Hematopoietic multipotent progenitor cell treated with erythropoietin and hydrocortisone succinate and interleukin-3 and kit ligand, for 15 days (in vitro differentiated cells): ENCODE results near the gene NPIPA3.
"Not testable (repeated sequence)": the region's sequence is repeated elsewhere in the genome, so short reads cannot be mapped to it uniquely, and the experiment has no call there.

Source experiments
- DNase-seq: peaks from one replicate; pipeline ENCODE4 v3.0.0-alpha.2; 2015; ENCODE audit warnings: low spot score

NPIPA3 gene

DNA sequence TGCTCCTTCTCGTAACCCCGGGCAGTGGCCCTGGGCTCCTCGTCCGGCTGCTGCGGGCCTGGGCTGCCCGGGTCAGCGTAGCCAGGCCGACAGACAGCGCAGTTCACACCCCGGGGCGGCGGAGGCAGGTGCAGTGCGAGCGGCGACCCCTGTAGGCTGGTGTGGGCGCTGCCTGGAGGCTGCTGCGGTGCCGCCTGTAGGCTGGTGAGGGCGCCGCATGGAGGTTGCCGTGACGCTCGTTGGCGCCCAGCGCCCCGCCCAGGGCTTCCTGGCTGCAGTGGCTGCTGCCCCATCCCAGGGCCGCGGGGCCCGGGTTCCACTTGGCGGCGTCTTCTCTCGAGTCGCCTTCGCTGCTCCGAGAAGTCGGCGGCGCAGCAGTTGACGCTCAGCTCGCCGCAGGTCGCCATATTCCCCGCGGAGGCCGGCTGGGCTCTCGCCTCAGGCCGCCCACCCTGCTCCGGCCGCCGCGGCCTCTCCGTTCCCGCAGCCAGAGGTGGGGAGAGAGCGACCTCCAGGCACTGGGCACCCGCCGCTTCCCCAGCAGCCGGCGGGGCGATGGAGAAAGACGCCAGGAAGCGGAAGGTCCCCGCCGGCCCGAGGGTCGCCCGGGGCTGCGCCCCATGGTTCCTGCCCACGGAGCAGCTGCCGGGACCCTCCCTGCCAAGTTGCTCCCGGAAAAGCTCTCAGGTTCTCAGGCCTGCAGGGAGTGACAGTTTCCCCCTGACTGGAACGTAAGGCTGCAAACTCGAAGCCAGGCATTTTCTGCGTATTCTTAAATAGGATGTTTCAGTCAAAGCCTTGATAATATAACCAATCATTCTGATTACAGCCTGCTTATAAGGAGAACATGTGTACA lies 39.3 kb downstream of the NPIPA3 start, which contains the start of gene NPIPA2:
Gene NPIPA2 (plus strand): TSS at position 261 of the 856 bp plus-strand sequence. CDS start 5,533 bp downstream, outside the sequence.
- not testable (repeated sequence) for DNase-seq

DNA sequence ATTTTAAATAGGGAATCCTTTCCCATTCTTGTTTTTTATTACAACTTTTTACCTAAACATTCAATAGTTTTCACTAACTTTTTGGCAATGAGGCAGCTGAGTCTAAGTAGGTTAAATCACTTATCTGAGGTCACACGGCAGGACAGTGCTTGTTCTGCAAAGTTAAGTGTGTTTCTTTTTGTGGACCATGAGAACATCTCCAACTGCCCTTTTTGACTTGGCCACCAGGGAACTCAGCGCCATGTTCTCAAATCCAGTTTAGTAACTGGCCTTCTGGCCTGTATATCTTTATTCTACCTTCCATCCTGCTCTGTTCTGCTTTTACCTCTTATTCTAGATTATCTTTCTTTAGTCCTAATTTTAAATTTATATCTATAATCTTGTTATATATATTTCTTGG lies 70.4 kb downstream of the NPIPA3 start:
- DNase-seq, result not testable (repeated sequence)

DNA sequence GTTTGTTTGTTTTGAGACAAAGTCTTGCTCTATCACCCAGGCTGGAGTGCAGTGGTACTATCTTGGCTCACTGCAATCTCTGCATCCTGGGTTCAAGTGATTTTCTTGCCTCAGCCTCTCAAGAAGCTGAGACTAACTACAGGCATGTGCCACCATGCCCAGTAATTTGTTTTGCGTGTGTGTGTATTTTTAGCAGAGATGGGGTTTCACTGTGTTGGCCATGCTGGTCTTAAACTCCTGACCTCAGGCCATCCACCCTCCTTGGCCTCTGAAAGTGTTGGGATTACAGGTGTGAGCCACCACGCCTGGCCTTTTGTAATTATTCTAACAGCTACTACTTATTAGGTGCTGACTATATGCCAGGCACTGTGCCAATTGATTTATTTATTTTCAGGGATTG lies 72.4 kb downstream of the NPIPA3 start:
- not testable (repeated sequence) for DNase-seq
